H54 (cell line): ENCODE results near the gene PCDH9.

Experiments used
- DNase-seq: peaks from one replicate; pipeline ENCODE4 v3.0.0; 2011; ENCODE audit warnings: low spot score, mixed read lengths; ENCODE audit not compliant: insufficient read length
- FAIRE-seq: peaks from 3 replicates; lab custom pipeline; 2011; peaks lifted over from hg19 to GRCh38; lab: Jason Lieb, UNC
- POLR2A ChIP-seq: IDR thresholded peaks from 2 replicates; pipeline ENCODE4 v1.6.1; 2011; ENCODE audit warnings: low read depth, mild to moderate bottlenecking, low read length

PCDH9 gene

GRCh38 chr13:66974889-66975288, 255.2 kb downstream of the PCDH9 start:
- FAIRE-seq = no peak
- DNase-seq = no peak
- no peak for TF ChIP-seq POLR2A

- TF ChIP-seq POLR2A = no peak
- DNase-seq = no peak
- no peak for FAIRE-seq
Measured at GRCh38 chr13:66974174-66974573, 256.0 kb downstream of the PCDH9 start.

DNA sequence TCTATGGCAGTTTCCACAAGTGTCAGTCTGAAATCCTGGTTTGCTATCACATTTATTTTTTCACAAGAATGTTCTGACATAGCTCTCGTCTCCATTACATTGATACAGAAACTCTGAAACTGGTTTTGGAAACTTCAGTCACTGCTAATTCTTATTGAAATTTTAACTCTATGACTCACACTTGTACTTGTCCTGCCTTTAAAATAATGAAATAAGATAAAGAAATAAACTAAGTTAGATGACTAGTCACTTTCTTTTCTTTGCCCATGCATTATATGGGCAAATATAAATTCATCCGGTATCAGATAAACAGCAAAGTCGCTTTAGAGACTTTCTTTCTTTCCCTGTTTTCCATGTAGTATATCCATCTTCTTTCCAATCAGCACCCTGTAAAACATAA, 257.5 kb downstream of the PCDH9 start:
- FAIRE-seq = no peak
- DNase-seq = no peak
- TF ChIP-seq POLR2A = no peak

- no peak for DNase-seq
- FAIRE-seq = no peak
- no peak for TF ChIP-seq POLR2A
Measured at GRCh38 chr13:66971004-66971403, 259.1 kb downstream of the PCDH9 start.

- TF ChIP-seq POLR2A = no peak
- no peak for DNase-seq
- FAIRE-seq = no peak
Measured at GRCh38 chr13:66969291-66969690, 260.8 kb downstream of the PCDH9 start.

DNA sequence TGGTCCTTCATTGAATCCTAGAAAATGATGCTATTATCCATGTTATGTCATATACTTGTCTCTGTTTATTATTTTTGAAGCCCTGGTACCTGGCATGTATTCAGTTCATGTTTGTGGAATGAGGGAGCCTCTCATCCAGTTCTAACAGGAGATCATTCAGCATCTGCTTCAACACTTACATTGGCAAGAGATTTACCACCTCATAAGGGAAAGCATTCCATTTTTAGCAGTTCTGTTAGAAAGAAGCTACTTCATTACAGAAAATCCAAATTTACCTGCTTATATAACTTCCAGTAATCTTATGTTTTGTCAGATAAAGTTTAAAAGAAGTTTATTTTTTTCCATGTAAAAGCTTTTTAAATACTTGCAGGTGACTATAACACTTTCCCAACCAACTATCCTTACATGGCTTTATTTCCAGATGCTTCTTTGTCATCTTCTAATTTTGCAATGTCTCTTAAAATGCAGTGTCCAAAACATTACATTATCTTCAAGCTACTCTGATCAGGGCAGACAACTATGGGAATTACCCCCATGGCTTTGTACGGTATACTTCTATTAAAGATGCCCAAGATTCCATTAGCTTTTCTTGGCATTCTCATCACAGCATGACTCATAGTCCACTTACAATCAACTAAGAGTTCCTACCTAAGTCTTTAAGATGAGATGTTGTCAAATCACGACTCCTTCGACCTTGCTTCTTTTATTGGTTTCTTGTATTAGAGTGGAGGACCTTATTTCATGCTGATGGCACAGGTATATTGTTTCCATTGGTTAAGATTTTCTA, 262.1 kb downstream of the PCDH9 start:
- FAIRE-seq (no peak), DNase-seq (no peak)
- no peak for TF ChIP-seq POLR2A

DNA sequence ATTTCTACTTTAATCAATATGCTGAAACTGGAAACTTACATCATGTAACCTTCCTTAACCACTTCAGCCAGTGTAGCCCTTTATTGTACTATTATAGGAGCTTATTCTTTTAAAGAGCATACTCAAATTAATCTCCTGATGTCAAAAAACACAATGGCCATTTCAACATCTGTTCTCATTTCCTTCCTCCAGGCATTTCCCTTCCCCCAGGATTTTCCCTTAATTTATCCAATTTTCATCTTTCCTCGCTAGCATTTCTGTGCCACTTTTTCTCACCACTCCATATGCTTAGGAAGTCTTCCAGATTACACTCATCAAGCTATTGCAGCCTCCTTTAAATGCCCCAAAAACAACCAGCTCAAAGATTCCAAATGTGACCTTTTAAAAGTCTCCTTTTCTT, 265.0 kb downstream of the PCDH9 start:
- TF ChIP-seq POLR2A = no peak
- DNase-seq = no peak
- FAIRE-seq = no peak

- no peak for TF ChIP-seq POLR2A
- DNase-seq = no peak
- no peak for FAIRE-seq
Measured at GRCh38 chr13:66962953-66963352, 267.2 kb downstream of the PCDH9 start.

- DNase-seq (no peak), FAIRE-seq (no peak)
- no peak for TF ChIP-seq POLR2A
Measured at GRCh38 chr13:66958611-66959010, 271.5 kb downstream of the PCDH9 start.

DNA sequence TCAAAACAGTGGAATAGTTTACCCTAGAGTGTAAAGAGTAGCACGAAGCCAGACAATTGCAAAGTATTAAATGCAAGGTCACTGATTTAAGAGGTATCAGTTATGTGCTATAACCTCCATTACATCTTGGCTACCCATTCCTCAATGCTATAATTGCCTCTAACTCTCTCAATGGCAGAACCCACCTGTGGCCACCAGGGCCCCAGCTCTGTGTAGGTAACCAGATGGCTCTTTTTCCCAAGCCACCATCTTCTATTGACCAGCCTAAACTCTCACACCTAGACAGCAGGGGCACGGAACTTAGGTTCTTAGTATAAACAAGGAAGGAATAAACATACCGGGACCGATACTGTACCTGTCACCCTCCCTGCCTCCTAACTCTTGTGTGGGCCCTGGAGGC, 277.6 kb downstream of the PCDH9 start:
- DNase-seq (no peak), FAIRE-seq (no peak)
- TF ChIP-seq POLR2A = no peak

GRCh38 chr13:66951426-66951825, 278.7 kb downstream of the PCDH9 start:
- no peak for FAIRE-seq
- TF ChIP-seq POLR2A = no peak
- no peak for DNase-seq

GRCh38 chr13:66950666-66951065, 279.5 kb downstream of the PCDH9 start:
- TF ChIP-seq POLR2A = no peak
- DNase-seq (no peak), FAIRE-seq (no peak)

DNA sequence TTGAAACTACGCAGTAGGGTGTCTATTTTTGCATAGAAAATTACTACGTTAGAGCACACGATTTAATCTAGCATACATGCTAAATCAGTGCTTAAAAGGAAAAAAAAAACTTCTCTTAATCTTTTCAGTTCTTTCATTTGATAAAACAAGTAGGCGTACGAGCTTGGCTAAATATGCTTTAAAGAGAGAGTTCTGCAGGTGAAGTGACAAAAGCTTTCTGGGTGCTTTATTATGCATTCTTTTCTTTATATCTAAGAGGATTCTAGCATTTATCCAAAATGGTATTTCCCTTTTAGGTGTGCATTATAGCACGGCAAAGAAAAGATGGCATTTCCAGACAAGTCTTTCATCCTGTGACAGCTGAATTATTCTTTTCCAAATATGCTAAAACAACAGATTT, 281.2 kb downstream of the PCDH9 start:
- DNase-seq = no peak

DNA sequence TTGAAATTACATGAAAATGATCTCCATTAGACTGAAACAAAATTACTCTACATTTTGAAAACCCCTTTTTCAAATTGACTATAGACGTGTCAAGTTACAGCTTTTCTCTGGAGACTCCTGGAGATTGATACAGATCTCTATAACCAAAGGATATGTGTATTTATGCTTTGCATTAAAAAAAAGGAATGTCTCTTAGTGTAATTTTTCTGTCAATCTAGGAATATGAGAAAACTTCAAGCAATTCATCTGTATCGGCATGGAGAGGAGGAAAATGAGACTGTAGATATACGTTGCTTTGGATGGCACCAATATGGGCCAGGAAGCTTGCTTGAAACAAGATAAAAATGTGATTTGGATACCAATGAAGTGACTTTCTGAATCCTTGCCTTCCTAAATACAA, 286.6 kb downstream of the PCDH9 start:
- DNase-seq (no peak), FAIRE-seq (no peak)
- no peak for TF ChIP-seq POLR2A

More for the DNA sequence above, 281.2 kb downstream of the PCDH9 start:
- TF ChIP-seq POLR2A = no peak
- no peak for FAIRE-seq

DNA sequence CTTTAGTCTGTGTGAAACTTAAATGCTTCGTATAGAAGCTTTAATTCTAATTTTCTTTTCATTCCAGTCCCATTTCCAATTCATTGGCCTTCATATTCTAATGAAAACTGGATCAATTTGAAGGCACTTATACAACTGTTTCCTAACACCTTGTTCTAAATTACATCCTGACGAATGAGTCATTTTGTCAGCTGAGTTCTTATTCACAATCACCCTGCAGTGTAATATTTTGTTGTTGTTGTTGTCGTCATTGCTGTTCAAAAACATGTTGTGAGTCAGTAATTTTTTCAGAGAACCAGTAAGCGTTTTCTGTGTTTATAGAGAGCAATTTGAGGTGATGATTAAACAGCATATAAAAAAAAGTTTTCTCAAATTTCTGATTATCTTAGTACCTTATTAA, 290.0 kb downstream of the PCDH9 start:
- DNase-seq (no peak), FAIRE-seq (peak; percentile 15)
- no peak for TF ChIP-seq POLR2A
